ENCODE data around the gene LIMCH1.

The LIMCH1 gene

GRCh38 chr4:41668024-41668423 lies 130.1 kb downstream of the LIMCH1 start:
- H3K27ac ChIP-seq, result no peak overlapping the region

GRCh38 chr4:41670530-41670929 lies 132.6 kb downstream of the LIMCH1 start:
- intact Hi-C loops (cut with DNase I; ENCODE audit: low total_unique reads), result no loop called here
- Histone ChIP-seq H3K36me3 (peaks cover 29 to 59% (median 51%) of the 10 kb centered on the region in 3 donors), H3K4me1 (no peaks in the 10 kb centered on the region), H3K9me3 (no peaks in the 10 kb centered on the region), H3K4me3 (no peak overlapping the region), H3K27me3 (no peaks in the 10 kb centered on the region), H3K27ac (no peak overlapping the region)
- no peak for DNase-seq
- no peak for TF ChIP-seq CTCF (IDR thresholded peaks at IDR 0.05)

More at GRCh38 chr4:41668024-41668423, 130.1 kb downstream of the LIMCH1 start:
- H3K27me3 ChIP-seq, result no peaks in the 10 kb centered on the region
- DNase-seq, result no peak
- H3K36me3 ChIP-seq, result peaks cover 25 to 43% (median 39%) of the 10 kb centered on the region in 3 donors
- no peaks in the 10 kb centered on the region for H3K4me1 ChIP-seq
- H3K9me3 ChIP-seq, result no peaks in the 10 kb centered on the region
- H3K4me3 ChIP-seq, result no peak overlapping the region
- no peak for TF ChIP-seq CTCF (IDR thresholded peaks at IDR 0.05)
- intact Hi-C loops (cut with DNase I; ENCODE audit: low total_unique reads), result no loop called here

- H3K4me3 ChIP-seq, result no peak overlapping the region
- TF ChIP-seq CTCF (IDR thresholded peaks at IDR 0.05), result no peak
- H3K27ac ChIP-seq, result no peak overlapping the region
- DNase-seq, result no peak
- H3K27me3 ChIP-seq, result no peaks in the 10 kb centered on the region
- intact Hi-C loops (cut with DNase I; ENCODE audit: low total_unique reads), result no loop called here
- no peaks in the 10 kb centered on the region for H3K9me3 ChIP-seq
- peaks cover 29 to 63% (median 51%) of the 10 kb centered on the region in 3 donors for H3K36me3 ChIP-seq
- H3K4me1 ChIP-seq, result no peaks in the 10 kb centered on the region
These were observed 133.0 kb downstream of the LIMCH1 start for GRCh38 chr4:41670982-41671381.

- no peak for DNase-seq
- Histone ChIP-seq H3K36me3 (peaks cover 66 to 83% (median 76%) of the 10 kb centered on the region in 3 donors), H3K9me3 (no peaks in the 10 kb centered on the region), H3K27ac (no peak overlapping the region), H3K4me3 (no peak overlapping the region), H3K27me3 (no peaks in the 10 kb centered on the region), H3K4me1 (no peaks in the 10 kb centered on the region)
- intact Hi-C loops (cut with DNase I; ENCODE audit: low total_unique reads), result no loop called here
- TF ChIP-seq CTCF (IDR thresholded peaks at IDR 0.05), result no peak
These were observed 140.3 kb downstream of the LIMCH1 start for GRCh38 chr4:41678086-41678816.

GRCh38 chr4:41678951-41679350 lies 141.0 kb downstream of the LIMCH1 start:
- Histone ChIP-seq H3K9me3 (no peaks in the 10 kb centered on the region), H3K27ac (no peak overlapping the region), H3K36me3 (peaks cover 66 to 83% (median 76%) of the 10 kb centered on the region in 3 donors), H3K4me3 (no peak overlapping the region), H3K4me1 (no peaks in the 10 kb centered on the region), H3K27me3 (no peaks in the 10 kb centered on the region)
- no peak for DNase-seq
- TF ChIP-seq CTCF (IDR thresholded peaks at IDR 0.05), result no peak
- intact Hi-C loops (cut with DNase I; ENCODE audit: low total_unique reads), result no loop called here

All from tibial artery (tissue), 4 donors.